Hepatocyte (in vitro differentiated cells): ENCODE data around the gene TBL1Y.

Experiments
- CTCF ChIP-seq: fragments of 200-600 bp; sonication (generic); IDR thresholded peaks from 2 replicates; pipeline ENCODE4 v1.5.1; 2016; ENCODE audit warnings: antibody characterized with exemption, mild to moderate bottlenecking; ENCODE audit not compliant: poor library complexity
- EZH2phosphoT487 ChIP-seq: fragments of 200-600 bp; sonication (generic); IDR thresholded peaks from one replicate; pipeline ENCODE4 v1.6.1; 2018; ENCODE audit warnings: antibody characterized with exemption, mild to moderate bottlenecking, low read depth, moderate library complexity; ENCODE audit not compliant: unreplicated experiment, severe bottlenecking

GRCh38 chrY:6947695-6948094 is 37.2 kb downstream of the TBL1Y start:
- TF ChIP-seq CTCF (no peak), EZH2phosphoT487 (no peak)
